NCI-H345 treated with DMSO at 0.1 percent for 48 hours (cell line): ENCODE data around the gene ERN1.

Experiments used
- DNase-seq: peaks from one replicate; lab custom pipeline; 2025; ENCODE audit not compliant: unreplicated experiment; lab: John Stamatoyannopoulos, UW

The ERN1 gene

GRCh38 chr17:63991611-63992010 is 138.3 kb downstream of the ERN1 start:
- DNase-seq, result no peak

GRCh38 chr17:63989622-63990345 is 140.2 kb downstream of the ERN1 start:
- no peak for DNase-seq
